ENCODE results near the gene NUAK1. TPM values are rescaled to one million over a fixed set of nuclear protein-coding genes. Genes with fewer than 3 reads are reported as not detected.
A peak's percentile ranks its signal among the peaks of the same experiment; 100 is the strongest.

Gene NUAK1
- total RNA-seq, 1 donor from 2014 or later = 16.6 TPM

- TF ChIP-seq, protein P1, sequence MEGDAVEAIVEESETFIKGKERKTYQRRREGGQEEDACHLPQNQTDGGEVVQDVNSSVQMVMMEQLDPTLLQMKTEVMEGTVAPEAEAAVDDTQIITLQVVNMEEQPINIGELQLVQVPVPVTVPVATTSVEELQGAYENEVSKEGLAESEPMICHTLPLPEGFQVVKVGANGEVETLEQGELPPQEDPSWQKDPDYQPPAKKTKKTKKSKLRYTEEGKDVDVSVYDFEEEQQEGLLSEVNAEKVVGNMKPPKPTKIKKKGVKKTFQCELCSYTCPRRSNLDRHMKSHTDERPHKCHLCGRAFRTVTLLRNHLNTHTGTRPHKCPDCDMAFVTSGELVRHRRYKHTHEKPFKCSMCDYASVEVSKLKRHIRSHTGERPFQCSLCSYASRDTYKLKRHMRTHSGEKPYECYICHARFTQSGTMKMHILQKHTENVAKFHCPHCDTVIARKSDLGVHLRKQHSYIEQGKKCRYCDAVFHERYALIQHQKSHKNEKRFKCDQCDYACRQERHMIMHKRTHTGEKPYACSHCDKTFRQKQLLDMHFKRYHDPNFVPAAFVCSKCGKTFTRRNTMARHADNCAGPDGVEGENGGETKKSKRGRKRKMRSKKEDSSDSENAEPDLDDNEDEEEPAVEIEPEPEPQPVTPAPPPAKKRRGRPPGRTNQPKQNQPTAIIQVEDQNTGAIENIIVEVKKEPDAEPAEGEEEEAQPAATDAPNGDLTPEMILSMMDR (IDR thresholded peaks at IDR 0.05; ENCODE audit: unreplicated experiment) = no peak
- peaks cover 13% of the 10 kb centered on the region for H3K36me3 Mint-ChIP-seq (ENCODE audit: low read depth, unreplicated experiment)
- peaks cover 40% of the 10 kb centered on the region for H3K4me1 Mint-ChIP-seq (ENCODE audit: unreplicated experiment)
- peaks cover 7% of the 10 kb centered on the region for H3K9me3 Mint-ChIP-seq (ENCODE audit: unreplicated experiment)
- H3K27me3 Mint-ChIP-seq (ENCODE audit: unreplicated experiment) = peaks cover 4% of the 10 kb centered on the region
- no peak overlapping the region for H3K27ac Mint-ChIP-seq (ENCODE audit: unreplicated experiment)
- no peak overlapping the region for H3K4me3 Mint-ChIP-seq (ENCODE audit: unreplicated experiment)
- DNase-seq (ENCODE audit: low spot score) = no peak
These were observed 115.7 kb downstream of the NUAK1 start for GRCh38 chr12:106023039-106023438.

GRCh38 chr12:106022568-106023012 lies 116.2 kb downstream of the NUAK1 start:
- no peak for DNase-seq (ENCODE audit: low spot score)
- peaks cover 13% of the 10 kb centered on the region for H3K36me3 Mint-ChIP-seq (ENCODE audit: low read depth, unreplicated experiment)
- no peak overlapping the region for H3K4me3 Mint-ChIP-seq (ENCODE audit: unreplicated experiment)
- peaks cover 7% of the 10 kb centered on the region for H3K9me3 Mint-ChIP-seq (ENCODE audit: unreplicated experiment)
- peaks cover 4% of the 10 kb centered on the region for H3K27me3 Mint-ChIP-seq (ENCODE audit: unreplicated experiment)
- TF ChIP-seq, protein P1 (IDR thresholded peaks at IDR 0.05; ENCODE audit: unreplicated experiment) = no peak
- peaks cover 38% of the 10 kb centered on the region for H3K4me1 Mint-ChIP-seq (ENCODE audit: unreplicated experiment)
- H3K27ac Mint-ChIP-seq (ENCODE audit: unreplicated experiment) = no peak overlapping the region

- TF ChIP-seq, protein P1 (IDR thresholded peaks at IDR 0.05; ENCODE audit: unreplicated experiment) = no peak
- Mint-ChIP-seq H3K9me3 (ENCODE audit: unreplicated experiment) (peaks cover 7% of the 10 kb centered on the region), H3K36me3 (ENCODE audit: low read depth, unreplicated experiment) (peaks cover 13% of the 10 kb centered on the region), H3K27ac (ENCODE audit: unreplicated experiment) (peak overlapping the region; percentile 88), H3K27me3 (ENCODE audit: unreplicated experiment) (peaks cover 4% of the 10 kb centered on the region), H3K4me1 (ENCODE audit: unreplicated experiment) (peaks cover 31% of the 10 kb centered on the region), H3K4me3 (ENCODE audit: unreplicated experiment) (peak overlapping the region; percentile 43)
- DNase-seq (ENCODE audit: low spot score) = no peak
These were observed 117.2 kb downstream of the NUAK1 start for GRCh38 chr12:106021516-106021915.

DNA sequence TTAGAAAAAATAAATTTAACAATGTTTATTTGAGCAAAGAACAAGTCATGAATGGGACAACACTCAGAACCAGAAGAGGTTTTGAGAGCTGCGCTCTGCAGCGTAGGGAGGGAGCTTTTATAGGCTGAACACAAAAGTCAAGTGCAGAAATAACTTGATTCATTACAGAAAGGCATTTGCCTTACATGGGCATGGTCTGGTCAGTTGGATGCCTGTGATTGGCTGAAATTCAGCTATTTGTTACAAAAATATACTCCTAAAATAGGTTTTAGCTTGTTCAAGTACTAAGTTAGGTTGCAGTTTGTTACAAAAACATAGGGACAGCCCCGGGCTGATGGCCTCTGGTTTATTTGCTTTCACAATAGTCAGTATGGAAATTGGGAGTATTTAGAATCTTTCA lies 118.0 kb downstream of the NUAK1 start:
- Mint-ChIP-seq H3K27me3 (ENCODE audit: unreplicated experiment) (peaks cover 4% of the 10 kb centered on the region), H3K27ac (ENCODE audit: unreplicated experiment) (no peak overlapping the region), H3K4me3 (ENCODE audit: unreplicated experiment) (no peak overlapping the region), H3K4me1 (ENCODE audit: unreplicated experiment) (peaks cover 31% of the 10 kb centered on the region), H3K36me3 (ENCODE audit: low read depth, unreplicated experiment) (peaks cover 16% of the 10 kb centered on the region), H3K9me3 (ENCODE audit: unreplicated experiment) (peaks cover 7% of the 10 kb centered on the region)
- DNase-seq (ENCODE audit: low spot score) = no peak
- TF ChIP-seq, protein P1 (IDR thresholded peaks at IDR 0.05; ENCODE audit: unreplicated experiment) = no peak

- no peak overlapping the region for H3K4me3 Mint-ChIP-seq (ENCODE audit: unreplicated experiment)
- H3K27ac Mint-ChIP-seq (ENCODE audit: unreplicated experiment) = no peak overlapping the region
- TF ChIP-seq, protein P1 (IDR thresholded peaks at IDR 0.05; ENCODE audit: unreplicated experiment) = no peak
- peaks cover 31% of the 10 kb centered on the region for H3K4me1 Mint-ChIP-seq (ENCODE audit: unreplicated experiment)
- no peak for DNase-seq (ENCODE audit: low spot score)
- H3K9me3 Mint-ChIP-seq (ENCODE audit: unreplicated experiment) = peaks cover 7% of the 10 kb centered on the region
- peaks cover 5% of the 10 kb centered on the region for H3K27me3 Mint-ChIP-seq (ENCODE audit: unreplicated experiment)
- peaks cover 16% of the 10 kb centered on the region for H3K36me3 Mint-ChIP-seq (ENCODE audit: low read depth, unreplicated experiment)
These were observed 119.6 kb downstream of the NUAK1 start for GRCh38 chr12:106019144-106019543.
